Skeletal muscle tissue (tissue), 1 donor: ENCODE data around the gene ZNF582. TPM values are rescaled to one million over a fixed set of nuclear protein-coding genes. Genes with fewer than 3 reads are reported as not detected.

Experiments used
- total RNA-seq: library from RNA; depleted of rRNA; stranded (reverse); fragments of >200 nt; gene quantifications from one replicate; pipeline ENCODE4 v1.2.3, GENCODE V29; 2014

ZNF582 gene
- total RNA-seq, 1 donor from 2014 or later, result 4.2 TPM

Other genes with a start within 250 kb of the ZNF582 start
- gene GALP, start 217.5 kb downstream of the ZNF582 start, total RNA-seq, result not detected
- under 0.01 TPM for gene ZSCAN5B, start 195.8 kb downstream of the ZNF582 start, total RNA-seq
- gene ZSCAN5C, start 191.3 kb downstream of the ZNF582 start, total RNA-seq, result not detected
- not detected for gene EDDM13, start 120.8 kb downstream of the ZNF582 start, total RNA-seq
- 3.1 TPM for gene ZSCAN5A, start 78.7 kb downstream of the ZNF582 start, total RNA-seq
- gene ZNF583, start 10.8 kb upstream of the ZNF582 start, total RNA-seq, result 8.4 TPM
- gene ZNF667, start 83.8 kb upstream of the ZNF582 start, total RNA-seq, result 4.7 TPM
- 2.6 TPM for gene ZNF471, start 114.3 kb upstream of the ZNF582 start, total RNA-seq
- 5.7 TPM for gene ZFP28, start 145.4 kb upstream of the ZNF582 start, total RNA-seq
- 3.7 TPM for gene ZNF470, start 173.9 kb upstream of the ZNF582 start, total RNA-seq
- 8.9 TPM for gene ZNF71, start 201.8 kb upstream of the ZNF582 start, total RNA-seq
- 0.52 TPM for gene SMIM17, start 249.6 kb upstream of the ZNF582 start, total RNA-seq